ENCODE measurements around the gene RFTN2. TPM values are rescaled to one million over a fixed set of nuclear protein-coding genes. Genes with fewer than 3 reads are reported as not detected.
A peak's percentile ranks its signal among the peaks of the same experiment; 100 is the strongest.

The RFTN2 gene
- total RNA-seq, 1 donor: 14.5 TPM

GRCh38 chr2:197615016-197615652 is 60.3 kb downstream of the RFTN2 start:
- Histone ChIP-seq H3K36me3 (ENCODE audit: insufficient read depth, low read length) (no peaks in the 10 kb centered on the region), H3K9me3 (ENCODE audit: low read depth, low read length) (no peaks in the 10 kb centered on the region), H3K79me2 (ENCODE audit: insufficient read depth, low read length) (no peaks in the 10 kb centered on the region), H3K4me1 (ENCODE audit: insufficient read depth, low read length) (no peaks in the 10 kb centered on the region), H3K27ac (ENCODE audit: low read depth, low read length) (no peak overlapping the region), H2AFZ (ENCODE audit: low read length) (no peak overlapping the region), H3K4me2 (ENCODE audit: insufficient read depth, low read length) (no peak overlapping the region), H4K20me1 (ENCODE audit: insufficient read depth, low read length) (no peaks in the 10 kb centered on the region), H3K4me3 (ENCODE audit: insufficient read depth, low read length) (no peak overlapping the region), H3K27me3 (ENCODE audit: insufficient read depth, low read length) (no peaks in the 10 kb centered on the region)
- no peak for TF ChIP-seq CTCF (IDR thresholded peaks at IDR 0.05; ENCODE audit: extremely low read depth, low read depth, low read length)
- DNase-seq (ENCODE audit: insufficient read length, low spot score, missing footprints): peak; percentile 60

- no peaks in the 10 kb centered on the region for H3K79me2 ChIP-seq (ENCODE audit: insufficient read depth, low read length)
- peak; percentile 21 for DNase-seq (ENCODE audit: insufficient read length, low spot score, missing footprints)
- no peak overlapping the region for H3K4me3 ChIP-seq (ENCODE audit: insufficient read depth, low read length)
- no peak overlapping the region for H3K27ac ChIP-seq (ENCODE audit: low read depth, low read length)
- no peaks in the 10 kb centered on the region for H3K36me3 ChIP-seq (ENCODE audit: insufficient read depth, low read length)
- no peaks in the 10 kb centered on the region for H3K27me3 ChIP-seq (ENCODE audit: insufficient read depth, low read length)
- no peak for TF ChIP-seq CTCF (IDR thresholded peaks at IDR 0.05; ENCODE audit: extremely low read depth, low read depth, low read length)
- no peaks in the 10 kb centered on the region for H3K4me1 ChIP-seq (ENCODE audit: insufficient read depth, low read length)
- no peaks in the 10 kb centered on the region for H4K20me1 ChIP-seq (ENCODE audit: insufficient read depth, low read length)
- H2AFZ ChIP-seq (ENCODE audit: low read length): no peak overlapping the region
- no peak overlapping the region for H3K4me2 ChIP-seq (ENCODE audit: insufficient read depth, low read length)
- H3K9me3 ChIP-seq (ENCODE audit: low read depth, low read length): no peaks in the 10 kb centered on the region
Measured at GRCh38 chr2:197614532-197614931, 60.9 kb downstream of the RFTN2 start.

- H2AFZ ChIP-seq (ENCODE audit: low read length): no peak overlapping the region
- no peaks in the 10 kb centered on the region for H3K9me3 ChIP-seq (ENCODE audit: low read depth, low read length)
- no peak overlapping the region for H3K27ac ChIP-seq (ENCODE audit: low read depth, low read length)
- no peak for DNase-seq (ENCODE audit: insufficient read length, low spot score, missing footprints)
- no peaks in the 10 kb centered on the region for H3K27me3 ChIP-seq (ENCODE audit: insufficient read depth, low read length)
- H3K79me2 ChIP-seq (ENCODE audit: insufficient read depth, low read length): no peaks in the 10 kb centered on the region
- no peaks in the 10 kb centered on the region for H3K36me3 ChIP-seq (ENCODE audit: insufficient read depth, low read length)
- no peak overlapping the region for H3K4me3 ChIP-seq (ENCODE audit: insufficient read depth, low read length)
- H3K4me1 ChIP-seq (ENCODE audit: insufficient read depth, low read length): no peaks in the 10 kb centered on the region
- no peaks in the 10 kb centered on the region for H4K20me1 ChIP-seq (ENCODE audit: insufficient read depth, low read length)
- no peak overlapping the region for H3K4me2 ChIP-seq (ENCODE audit: insufficient read depth, low read length)
- no peak for TF ChIP-seq CTCF (IDR thresholded peaks at IDR 0.05; ENCODE audit: extremely low read depth, low read depth, low read length)
Measured at GRCh38 chr2:197613509-197613987, 61.8 kb downstream of the RFTN2 start.

GRCh38 chr2:197606180-197606579 is 69.2 kb downstream of the RFTN2 start:
- Histone ChIP-seq H2AFZ (ENCODE audit: low read length) (no peak overlapping the region), H3K27ac (ENCODE audit: low read depth, low read length) (no peak overlapping the region), H3K36me3 (ENCODE audit: insufficient read depth, low read length) (no peaks in the 10 kb centered on the region), H3K4me3 (ENCODE audit: insufficient read depth, low read length) (no peak overlapping the region), H3K27me3 (ENCODE audit: insufficient read depth, low read length) (no peaks in the 10 kb centered on the region), H3K9me3 (ENCODE audit: low read depth, low read length) (no peaks in the 10 kb centered on the region), H3K4me1 (ENCODE audit: insufficient read depth, low read length) (no peaks in the 10 kb centered on the region), H3K79me2 (ENCODE audit: insufficient read depth, low read length) (no peaks in the 10 kb centered on the region), H4K20me1 (ENCODE audit: insufficient read depth, low read length) (no peaks in the 10 kb centered on the region), H3K4me2 (ENCODE audit: insufficient read depth, low read length) (no peak overlapping the region)
- TF ChIP-seq CTCF (IDR thresholded peaks at IDR 0.05; ENCODE audit: extremely low read depth, low read depth, low read length): no peak
- DNase-seq (ENCODE audit: insufficient read length, low spot score, missing footprints): no peak

All from osteoblast (primary cell).